HG02938 (cell line): Measurements from ENCODE around the gene RPL35.

Experiments used
- ATAC-seq: cut with Tn5 transposase; IDR thresholded peaks from one replicate; pipeline ENCODE4 v1.9.1; 2021; ENCODE audit warnings: mild to moderate bottlenecking, moderate library complexity; ENCODE audit not compliant: unreplicated experiment

The RPL35 gene

GRCh38 chr9:124820698-124821623 lies 40.8 kb downstream of the RPL35 start:
- no peak for ATAC-seq

GRCh38 chr9:124818431-124819281 lies 43.1 kb downstream of the RPL35 start:
- no peak for ATAC-seq

- no peak for ATAC-seq
Measured at GRCh38 chr9:124815601-124816000, 46.2 kb downstream of the RPL35 start.

- no peak for ATAC-seq
Measured at GRCh38 chr9:124814164-124814535, 47.6 kb downstream of the RPL35 start.

- ATAC-seq: no peak
Measured at GRCh38 chr9:124813501-124814163, 48.1 kb downstream of the RPL35 start.

GRCh38 chr9:124813041-124813440 lies 48.7 kb downstream of the RPL35 start:
- ATAC-seq: no peak

GRCh38 chr9:124812441-124812876 lies 49.3 kb downstream of the RPL35 start:
- no peak for ATAC-seq

- ATAC-seq: no peak
Measured at GRCh38 chr9:124810663-124811355, 50.9 kb downstream of the RPL35 start.

- ATAC-seq: no peak
Measured at GRCh38 chr9:124809741-124810500, 51.8 kb downstream of the RPL35 start.

- no peak for ATAC-seq
Measured at GRCh38 chr9:124809211-124809610, 52.5 kb downstream of the RPL35 start.

GRCh38 chr9:124808246-124808956 lies 53.4 kb downstream of the RPL35 start:
- no peak for ATAC-seq
